ENCODE data around the gene CACNA1H.
"Not testable (repeated sequence)": the region's sequence is repeated elsewhere in the genome, so short reads cannot be mapped to it uniquely, and the experiment has no call there.

DNA sequence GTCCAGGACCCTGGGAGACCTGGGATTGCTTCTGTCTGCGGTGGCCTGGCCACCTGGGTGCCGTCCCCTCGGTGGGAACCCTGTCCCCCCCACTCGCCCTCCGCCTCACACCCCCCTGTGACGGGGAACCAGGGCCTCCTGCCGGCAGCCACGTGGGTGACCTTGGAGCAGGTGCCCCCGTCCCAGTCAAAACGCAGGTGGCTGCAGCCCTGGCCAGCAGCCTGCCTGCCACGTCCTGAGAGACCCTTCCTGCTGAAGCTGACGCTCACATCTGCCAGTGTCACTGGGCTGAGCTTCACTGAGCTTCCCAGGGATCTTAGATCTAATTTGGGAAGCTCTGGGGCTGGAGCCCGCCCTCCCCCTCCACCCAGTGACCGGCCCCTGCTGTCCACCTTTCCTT, 73.8 kb downstream of the CACNA1H start:
- not testable (repeated sequence) for TF ChIP-seq CTCF (IDR thresholded peaks at IDR 0.05); POLR2AphosphoS5 (IDR thresholded peaks at IDR 0.05; ENCODE audit: low read depth, low read length); SIN3A (IDR thresholded peaks at IDR 0.05; ENCODE audit: borderline replicate concordance, insufficient read depth, low read depth, low read length); TCF7L2 (IDR thresholded peaks at IDR 0.05; ENCODE audit: low read depth, low read length)
- TF ChIP-seq, protein P1, sequence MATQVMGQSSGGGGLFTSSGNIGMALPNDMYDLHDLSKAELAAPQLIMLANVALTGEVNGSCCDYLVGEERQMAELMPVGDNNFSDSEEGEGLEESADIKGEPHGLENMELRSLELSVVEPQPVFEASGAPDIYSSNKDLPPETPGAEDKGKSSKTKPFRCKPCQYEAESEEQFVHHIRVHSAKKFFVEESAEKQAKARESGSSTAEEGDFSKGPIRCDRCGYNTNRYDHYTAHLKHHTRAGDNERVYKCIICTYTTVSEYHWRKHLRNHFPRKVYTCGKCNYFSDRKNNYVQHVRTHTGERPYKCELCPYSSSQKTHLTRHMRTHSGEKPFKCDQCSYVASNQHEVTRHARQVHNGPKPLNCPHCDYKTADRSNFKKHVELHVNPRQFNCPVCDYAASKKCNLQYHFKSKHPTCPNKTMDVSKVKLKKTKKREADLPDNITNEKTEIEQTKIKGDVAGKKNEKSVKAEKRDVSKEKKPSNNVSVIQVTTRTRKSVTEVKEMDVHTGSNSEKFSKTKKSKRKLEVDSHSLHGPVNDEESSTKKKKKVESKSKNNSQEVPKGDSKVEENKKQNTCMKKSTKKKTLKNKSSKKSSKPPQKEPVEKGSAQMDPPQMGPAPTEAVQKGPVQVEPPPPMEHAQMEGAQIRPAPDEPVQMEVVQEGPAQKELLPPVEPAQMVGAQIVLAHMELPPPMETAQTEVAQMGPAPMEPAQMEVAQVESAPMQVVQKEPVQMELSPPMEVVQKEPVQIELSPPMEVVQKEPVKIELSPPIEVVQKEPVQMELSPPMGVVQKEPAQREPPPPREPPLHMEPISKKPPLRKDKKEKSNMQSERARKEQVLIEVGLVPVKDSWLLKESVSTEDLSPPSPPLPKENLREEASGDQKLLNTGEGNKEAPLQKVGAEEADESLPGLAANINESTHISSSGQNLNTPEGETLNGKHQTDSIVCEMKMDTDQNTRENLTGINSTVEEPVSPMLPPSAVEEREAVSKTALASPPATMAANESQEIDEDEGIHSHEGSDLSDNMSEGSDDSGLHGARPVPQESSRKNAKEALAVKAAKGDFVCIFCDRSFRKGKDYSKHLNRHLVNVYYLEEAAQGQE (IDR thresholded peaks at IDR 0.05; ENCODE audit: insufficient read depth in 1 of 2, low read depth in 2 of 2, low read length in 1 of 2): not testable (repeated sequence)
